ENCODE measurements around the gene MAMDC2. TPM values are rescaled to one million over a fixed set of nuclear protein-coding genes. Genes with fewer than 3 reads are reported as not detected.

The MAMDC2 gene
- total RNA-seq, 6 experiments from 2014 or later: 0.22 to 1.6 (median 0.37) TPM; not detected in 1

GRCh38 chr9:70134360-70134759 lies 90.7 kb downstream of the MAMDC2 start:
- DNase-seq (no peak), ATAC-seq (no peak)
- H3K36me3 ChIP-seq: no peaks in the 10 kb centered on the region
- no peaks in the 10 kb centered on the region for H3K9me3 ChIP-seq
- H3K27ac ChIP-seq: no peak overlapping the region
- WGBS (ENCODE audit: insufficient coverage, low coverage, low lambda C conversion rate, missing lambda C conversion rate): no CpG with 5 or more reads among the region's 1 CpG
- TF ChIP-seq POLR2A (IDR thresholded peaks at IDR 0.05): no peak
- no peak for TF ChIP-seq CTCF (IDR thresholded peaks at IDR 0.05)
- H3K4me1 ChIP-seq: no peaks in the 10 kb centered on the region
- no peak overlapping the region for H3K4me3 ChIP-seq
- intact Hi-C loops (cut with DNase I): no loop called here
- no peaks in the 10 kb centered on the region for H3K27me3 ChIP-seq

- Histone ChIP-seq H3K27ac (no peak overlapping the region), H3K36me3 (no peaks in the 10 kb centered on the region), H3K4me1 (no peaks in the 10 kb centered on the region), H3K4me3 (no peak overlapping the region), H3K9me3 (no peaks in the 10 kb centered on the region), H3K27me3 (no peaks in the 10 kb centered on the region)
- ATAC-seq (no peak), DNase-seq (no peak)
- no peak for TF ChIP-seq POLR2A (IDR thresholded peaks at IDR 0.05)
- TF ChIP-seq CTCF (IDR thresholded peaks at IDR 0.05): no peak
- intact Hi-C loops (cut with DNase I): no loop called here
Measured at GRCh38 chr9:70135176-70135575, 91.5 kb downstream of the MAMDC2 start.

- Histone ChIP-seq H3K27me3 (no peaks in the 10 kb centered on the region), H3K27ac (no peak overlapping the region), H3K4me3 (no peak overlapping the region), H3K36me3 (no peaks in the 10 kb centered on the region), H3K9me3 (no peaks in the 10 kb centered on the region), H3K4me1 (no peaks in the 10 kb centered on the region)
- TF ChIP-seq CTCF (IDR thresholded peaks at IDR 0.05) (no peak), POLR2A (IDR thresholded peaks at IDR 0.05) (no peak)
- ATAC-seq (no peak), DNase-seq (no peak)
- intact Hi-C loops (cut with DNase I): no loop called here
- 56% methylated on average over 1 of the region's 1 CpG for WGBS (ENCODE audit: insufficient coverage, low coverage, low lambda C conversion rate, missing lambda C conversion rate)
Measured at GRCh38 chr9:70136632-70137031, 93.0 kb downstream of the MAMDC2 start.

- no peak overlapping the region for H3K4me3 ChIP-seq
- WGBS (ENCODE audit: insufficient coverage, low coverage, low lambda C conversion rate, missing lambda C conversion rate): 85% methylated on average over 3 of the region's 3 CpGs
- H3K4me1 ChIP-seq: no peaks in the 10 kb centered on the region
- intact Hi-C loops (cut with DNase I): no loop called here
- no peaks in the 10 kb centered on the region for H3K9me3 ChIP-seq
- H3K27ac ChIP-seq: no peak overlapping the region
- no peaks in the 10 kb centered on the region for H3K36me3 ChIP-seq
- DNase-seq (no peak), ATAC-seq (no peak)
- no peaks in the 10 kb centered on the region for H3K27me3 ChIP-seq
- TF ChIP-seq POLR2A (IDR thresholded peaks at IDR 0.05): no peak
- TF ChIP-seq CTCF (IDR thresholded peaks at IDR 0.05): no peak
Measured at GRCh38 chr9:70137577-70137976, 93.9 kb downstream of the MAMDC2 start.

- TF ChIP-seq POLR2A (IDR thresholded peaks at IDR 0.05) (no peak), CTCF (IDR thresholded peaks at IDR 0.05) (no peak)
- H3K27me3 ChIP-seq: no peaks in the 10 kb centered on the region
- H3K4me3 ChIP-seq: no peak overlapping the region
- no peaks in the 10 kb centered on the region for H3K4me1 ChIP-seq
- H3K27ac ChIP-seq: no peak overlapping the region
- ATAC-seq (no peak), DNase-seq (no peak)
- intact Hi-C loops (cut with DNase I): no loop called here
- 62% methylated on average over 3 of the region's 3 CpGs for WGBS (ENCODE audit: insufficient coverage, low coverage, low lambda C conversion rate, missing lambda C conversion rate)
- H3K9me3 ChIP-seq: no peaks in the 10 kb centered on the region
- H3K36me3 ChIP-seq: no peaks in the 10 kb centered on the region
Measured at GRCh38 chr9:70142101-70142500, 98.5 kb downstream of the MAMDC2 start.
